CD14-positive monocyte (primary cell): ENCODE data around the gene CHRNA1. TPM values are rescaled to one million over a fixed set of nuclear protein-coding genes. Genes with fewer than 3 reads are reported as not detected.
A peak's percentile ranks its signal among the peaks of the same experiment; 100 is the strongest.

Experiments used
- DNase-seq, 3 donors: peaks; one replicate each; pipeline ENCODE4 v3.0.0-alpha.2; 2011 to 2022
- H2AFZ ChIP-seq: 2 replicates; pipeline ENCODE4 v1.6.0; 2012; ENCODE audit warnings: mild to moderate bottlenecking, low read depth, low read length, inconsistent platforms; ENCODE audit not compliant: insufficient read depth, poor library complexity, severe bottlenecking
- H3K27ac ChIP-seq, 2 donors: 1 replicate in 1 of 2; 2 replicates in 1 of 2; pipeline ENCODE4 v1.5.1; 2012 to 2013; ENCODE audit warnings: low read length in 2 of 2, control low read depth in 1 of 2, inconsistent platforms in 1 of 2, low read depth in 1 of 2, mild to moderate bottlenecking in 1 of 2
- H3K27me3 ChIP-seq, 2 donors: one replicate each; pipeline versions ENCODE4 v1.6.0 to v1.6.1; 2011 to 2013; ENCODE audit warnings: low read length in 2 of 2; ENCODE audit not compliant: control insufficient read depth in 2 of 2, insufficient read depth in 2 of 2
- H3K36me3 ChIP-seq, 2 donors: replicated peaks in 1 of 2; 1 replicate in 1 of 2; 2 replicates in 1 of 2; pipeline versions ENCODE4 v1.5.1 to v1.6.1; 2012 to 2013; ENCODE audit warnings: low read length in 2 of 2, control low read depth in 1 of 2, inconsistent platforms in 1 of 2, mild to moderate bottlenecking in 1 of 2; ENCODE audit not compliant: insufficient read depth in 2 of 2, control insufficient read depth in 1 of 2
- H3K4me1 ChIP-seq, 2 donors: 1 replicate in 1 of 2; 2 replicates in 1 of 2; pipeline versions ENCODE4 v1.5.1 to v1.6.1; 2012 to 2013; ENCODE audit warnings: low read length in 2 of 2, control low read depth in 1 of 2, inconsistent platforms in 1 of 2, mild to moderate bottlenecking in 1 of 2, moderate library complexity in 1 of 2; ENCODE audit not compliant: insufficient read depth in 2 of 2, control insufficient read depth in 1 of 2
- H3K4me2 ChIP-seq: replicated peaks from 2 replicates; pipeline ENCODE3; 2012; ENCODE audit warnings: low read length, moderate library complexity, mild to moderate bottlenecking; ENCODE audit not compliant: poor library complexity, severe bottlenecking; ENCODE audit errors: extremely low read depth
- H3K4me3 ChIP-seq, 3 experiments: fragments of 200-600 bp in 1 of 3; sonication (generic) in 1 of 3; replicated peaks in 1 of 3; 1 replicate in 2 of 3; 2 replicates in 1 of 3; pipeline ENCODE4 v1.5.1; 2011 to 2013; ENCODE audit warnings: low read length in 3 of 3, mild to moderate bottlenecking in 3 of 3, control low read depth in 2 of 3, low read depth in 2 of 3, inconsistent platforms in 1 of 3, moderate library complexity in 1 of 3
- H3K79me2 ChIP-seq: 2 replicates; pipeline ENCODE4 v1.6.0; 2012; ENCODE audit warnings: mild to moderate bottlenecking, control low read depth, inconsistent platforms, low read length, moderate library complexity; ENCODE audit not compliant: insufficient read depth
- H3K9ac ChIP-seq: 2 replicates; pipeline ENCODE4 v1.6.0; 2017; ENCODE audit warnings: low read length, mild to moderate bottlenecking; ENCODE audit not compliant: insufficient read depth, poor library complexity, severe bottlenecking
- H3K9me3 ChIP-seq, 2 donors: replicated peaks in 1 of 2; 1 replicate in 1 of 2; 2 replicates in 1 of 2; pipeline versions ENCODE4 v1.5.1 to v1.6.1; 2012 to 2013; ENCODE audit warnings: low read length in 2 of 2, control low read depth in 1 of 2; ENCODE audit not compliant: control insufficient read depth in 1 of 2, insufficient read depth in 1 of 2
- H4K20me1 ChIP-seq: 2 replicates; pipeline ENCODE4 v1.6.0; 2012; ENCODE audit warnings: mild to moderate bottlenecking, low read length, control low read depth, moderate library complexity; ENCODE audit not compliant: insufficient read depth
- H3K27ac Mint-ChIP-seq, 7 donors: one replicate each; pipeline ENCODE4 v1.8.0; 2020; ENCODE audit warnings: mild to moderate bottlenecking in 7 of 7, mixed read lengths in 7 of 7, moderate library complexity in 6 of 7, inconsistent platforms in 2 of 7
- H3K27me3 Mint-ChIP-seq, 3 donors: one replicate each; pipeline ENCODE4 v1.8.0; 2021 to 2022; ENCODE audit warnings: low read depth in 3 of 3, mild to moderate bottlenecking in 3 of 3, mixed read lengths in 3 of 3, moderate library complexity in 3 of 3, inconsistent platforms in 1 of 3
- H3K36me3 Mint-ChIP-seq, 2 donors: one replicate each; pipeline ENCODE4 v1.8.0; 2020; ENCODE audit warnings: mixed read lengths in 2 of 2, inconsistent platforms in 1 of 2, mild to moderate bottlenecking in 1 of 2
- H3K4me1 Mint-ChIP-seq: one replicate; pipeline ENCODE4 v1.8.0; 2020; ENCODE audit warnings: mild to moderate bottlenecking, mixed read lengths
- H3K4me3 Mint-ChIP-seq, 2 donors: one replicate each; pipeline ENCODE4 v1.8.0; 2020; ENCODE audit warnings: mild to moderate bottlenecking in 2 of 2, mixed read lengths in 2 of 2, moderate library complexity in 1 of 2
- H3K9me3 Mint-ChIP-seq, 7 donors: one replicate each; pipeline ENCODE4 v1.8.0; 2020 to 2022; ENCODE audit warnings: mixed read lengths in 7 of 7, mild to moderate bottlenecking in 6 of 7, moderate library complexity in 6 of 7, inconsistent platforms in 2 of 7
- WGBS: methylation state at CpG from one replicate; pipeline ENCODE4 v1.1.5; 2013; ENCODE audit warnings: missing lambda C conversion rate; ENCODE audit not compliant: insufficient coverage; 5-methylcytosine and 5-hydroxymethylcytosine counted together
- intact Hi-C, 2 donors: fragments of 100-400 bp; cut with micrococcal nuclease; formaldehyde crosslinking; loops; one replicate each; pipeline versions ENCODE4 v1.15.0 to v1.15.1; 2023
- polyA plus RNA-seq, 3 donors: library from polyadenylated mRNA; depleted of rRNA in 1 of 3; unstranded in 2 of 3; stranded (reverse) in 1 of 3; fragments of 300-500 nt in 2 of 3; fragments of >200 nt in 1 of 3; fragmentation: Illumina TruSeq in 2 of 3; gene quantifications; 1 replicate in 2 of 3; 2 replicates in 1 of 3; pipeline ENCODE4 v1.2.3, GENCODE V29; 2012 to 2021
- TF ChIP-seq, protein P1 (sequence below): fragments of 200-600 bp; IDR thresholded peaks from one replicate; pipeline ENCODE4 v1.8.0; 2022; ENCODE audit warnings: antibody characterized with exemption, mild to moderate bottlenecking

Gene CHRNA1
- polyA plus RNA-seq, 3 donors, result not detected

DNA sequence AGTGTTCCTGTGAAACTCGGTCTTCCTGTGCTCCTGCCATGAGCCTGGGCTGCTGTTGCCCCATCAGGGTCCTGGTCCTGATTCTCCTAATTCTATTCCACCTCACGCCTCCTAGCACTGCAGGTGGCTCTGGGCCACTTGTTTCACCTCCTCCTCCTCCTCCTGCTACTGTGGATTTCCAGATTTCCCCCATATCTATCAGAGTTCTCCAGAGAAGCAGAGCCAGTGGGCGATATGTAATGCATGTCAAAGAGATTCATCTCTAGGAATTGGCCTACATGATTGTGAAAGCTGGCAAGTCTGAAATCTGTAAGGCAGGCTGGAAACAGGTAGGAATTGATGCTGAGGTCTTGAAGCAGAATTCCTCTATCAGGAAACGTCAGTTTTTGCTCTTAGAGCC, 45.3 kb downstream of the CHRNA1 start:
- DNase-seq, result no peak
- Mint-ChIP-seq H3K27ac (no peak overlapping the region), H3K36me3 (peaks cover under 1 to 2% of the 10 kb centered on the region in 2 donors), H3K4me1 (peaks cover 27% of the 10 kb centered on the region), H3K27me3 (peaks cover 30 to 60% (median 54%) of the 10 kb centered on the region in 3 donors), H3K4me3 (peak overlapping the region in 1 of 2 donors; percentile 63), H3K9me3 (peaks cover 3 to 15% (median 11%) of the 10 kb centered on the region in 7 donors)
- Histone ChIP-seq H3K27me3 (peaks cover 9 to 45% of the 10 kb centered on the region in 2 donors), H3K9ac (no peak overlapping the region), H3K36me3 (no peaks in the 10 kb centered on the region), H3K4me2 (no peak overlapping the region), H3K4me1 (peaks cover 0 to 11% of the 10 kb centered on the region in 2 donors), H4K20me1 (no peaks in the 10 kb centered on the region), H3K9me3 (peaks cover 0 to 3% of the 10 kb centered on the region in 2 donors), H2AFZ (no peak overlapping the region), H3K4me3 (no peak overlapping the region), H3K27ac (no peak overlapping the region), H3K79me2 (no peaks in the 10 kb centered on the region)
- TF ChIP-seq, protein P1, sequence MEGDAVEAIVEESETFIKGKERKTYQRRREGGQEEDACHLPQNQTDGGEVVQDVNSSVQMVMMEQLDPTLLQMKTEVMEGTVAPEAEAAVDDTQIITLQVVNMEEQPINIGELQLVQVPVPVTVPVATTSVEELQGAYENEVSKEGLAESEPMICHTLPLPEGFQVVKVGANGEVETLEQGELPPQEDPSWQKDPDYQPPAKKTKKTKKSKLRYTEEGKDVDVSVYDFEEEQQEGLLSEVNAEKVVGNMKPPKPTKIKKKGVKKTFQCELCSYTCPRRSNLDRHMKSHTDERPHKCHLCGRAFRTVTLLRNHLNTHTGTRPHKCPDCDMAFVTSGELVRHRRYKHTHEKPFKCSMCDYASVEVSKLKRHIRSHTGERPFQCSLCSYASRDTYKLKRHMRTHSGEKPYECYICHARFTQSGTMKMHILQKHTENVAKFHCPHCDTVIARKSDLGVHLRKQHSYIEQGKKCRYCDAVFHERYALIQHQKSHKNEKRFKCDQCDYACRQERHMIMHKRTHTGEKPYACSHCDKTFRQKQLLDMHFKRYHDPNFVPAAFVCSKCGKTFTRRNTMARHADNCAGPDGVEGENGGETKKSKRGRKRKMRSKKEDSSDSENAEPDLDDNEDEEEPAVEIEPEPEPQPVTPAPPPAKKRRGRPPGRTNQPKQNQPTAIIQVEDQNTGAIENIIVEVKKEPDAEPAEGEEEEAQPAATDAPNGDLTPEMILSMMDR, result no peak
- intact Hi-C loops, result no loop called here
- WGBS, result 81% methylated on average over 2 of the region's 4 CpGs

DNA sequence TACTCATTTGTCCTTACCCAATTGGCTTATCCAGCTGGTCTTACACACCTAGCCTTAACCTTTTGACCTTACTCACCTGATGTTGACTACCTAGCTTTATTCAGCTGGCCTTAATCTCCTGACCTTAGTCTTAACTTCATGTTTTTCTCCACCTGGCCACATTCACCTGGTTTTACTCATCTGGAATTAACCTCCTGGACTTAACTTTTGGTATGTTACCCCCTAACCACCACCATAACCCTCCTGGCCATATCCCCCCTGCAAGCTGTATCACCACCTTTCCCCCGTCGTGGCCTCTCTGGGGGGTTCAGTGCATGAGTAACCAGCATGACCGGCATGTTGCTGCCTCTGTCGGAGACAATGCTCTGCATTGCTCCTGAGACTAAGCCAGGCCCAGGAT, 45.7 kb downstream of the CHRNA1 start:
- H3K4me3 ChIP-seq, result no peak overlapping the region
- H2AFZ ChIP-seq, result no peak overlapping the region
- H3K79me2 ChIP-seq, result no peaks in the 10 kb centered on the region
- H3K9me3 ChIP-seq, result peaks cover 0 to 3% of the 10 kb centered on the region in 2 donors
- no peak overlapping the region for H3K27ac ChIP-seq
- no peak for DNase-seq
- H4K20me1 ChIP-seq, result no peaks in the 10 kb centered on the region
- no peak overlapping the region for H3K4me2 ChIP-seq
- H3K27me3 ChIP-seq, result peaks cover 9 to 49% of the 10 kb centered on the region in 2 donors
- TF ChIP-seq, protein P1, result no peak
- H3K9me3 Mint-ChIP-seq, result peaks cover 3 to 15% (median 11%) of the 10 kb centered on the region in 7 donors
- H3K4me1 Mint-ChIP-seq, result peaks cover 25% of the 10 kb centered on the region
- intact Hi-C loops, result no loop called here
- no peaks in the 10 kb centered on the region for H3K36me3 ChIP-seq
- H3K36me3 Mint-ChIP-seq, result no peaks in the 10 kb centered on the region
- peaks cover 29 to 61% (median 57%) of the 10 kb centered on the region in 3 donors for H3K27me3 Mint-ChIP-seq
- no peak overlapping the region for H3K9ac ChIP-seq
- WGBS, result 89% methylated on average over 4 of the region's 4 CpGs
- peak overlapping the region in 1 of 2 donors; percentile 44 for H3K4me3 Mint-ChIP-seq
- no peak overlapping the region for H3K27ac Mint-ChIP-seq
- H3K4me1 ChIP-seq, result peaks cover 0 to 10% of the 10 kb centered on the region in 2 donors
